Neural cell (in vitro differentiated cells): ENCODE data around the gene LINC00237.

Experiments
- EZH2 ChIP-seq: fragments of 200-600, 300-800 bp; shearing (Covaris generic), sonication (generic); IDR thresholded peaks from 2 replicates; pipeline ENCODE4 v1.6.1; 2014; ENCODE audit warnings: antibody characterized with exemption, low read length, borderline replicate concordance, mild to moderate bottlenecking; ENCODE audit not compliant: insufficient read depth, poor library complexity, severe bottlenecking
- TAF1 ChIP-seq: IDR thresholded peaks from 2 replicates; pipeline ENCODE4 v1.6.1; 2012; ENCODE audit warnings: low read depth
- TF ChIP-seq, protein P1 (sequence below): fragments of 450-650 bp; IDR thresholded peaks from 2 replicates; pipeline ENCODE4 v1.5.1; 2014; ENCODE audit warnings: antibody characterized with exemption, mild to moderate bottlenecking, moderate library complexity; ENCODE audit not compliant: poor library complexity, severe bottlenecking

- TF ChIP-seq, protein P1, sequence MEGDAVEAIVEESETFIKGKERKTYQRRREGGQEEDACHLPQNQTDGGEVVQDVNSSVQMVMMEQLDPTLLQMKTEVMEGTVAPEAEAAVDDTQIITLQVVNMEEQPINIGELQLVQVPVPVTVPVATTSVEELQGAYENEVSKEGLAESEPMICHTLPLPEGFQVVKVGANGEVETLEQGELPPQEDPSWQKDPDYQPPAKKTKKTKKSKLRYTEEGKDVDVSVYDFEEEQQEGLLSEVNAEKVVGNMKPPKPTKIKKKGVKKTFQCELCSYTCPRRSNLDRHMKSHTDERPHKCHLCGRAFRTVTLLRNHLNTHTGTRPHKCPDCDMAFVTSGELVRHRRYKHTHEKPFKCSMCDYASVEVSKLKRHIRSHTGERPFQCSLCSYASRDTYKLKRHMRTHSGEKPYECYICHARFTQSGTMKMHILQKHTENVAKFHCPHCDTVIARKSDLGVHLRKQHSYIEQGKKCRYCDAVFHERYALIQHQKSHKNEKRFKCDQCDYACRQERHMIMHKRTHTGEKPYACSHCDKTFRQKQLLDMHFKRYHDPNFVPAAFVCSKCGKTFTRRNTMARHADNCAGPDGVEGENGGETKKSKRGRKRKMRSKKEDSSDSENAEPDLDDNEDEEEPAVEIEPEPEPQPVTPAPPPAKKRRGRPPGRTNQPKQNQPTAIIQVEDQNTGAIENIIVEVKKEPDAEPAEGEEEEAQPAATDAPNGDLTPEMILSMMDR: no peak
- TF ChIP-seq EZH2 (no peak), TAF1 (no peak)
Measured at GRCh38 chr20:21047981-21048380, 58.2 kb downstream of the LINC00237 start.
